T47D (cell line): ENCODE measurements around the gene TCF25.

Source experiments
- DNase-seq, 2 experiments: peaks; one replicate each; pipeline versions ENCODE4 v3.0.0 to v3.0.0-alpha.2; 2011 to 2012; ENCODE audit warnings: low read depth in 1 of 2, low spot score in 1 of 2
- JUND ChIP-seq: IDR thresholded peaks from 2 replicates; pipeline ENCODE4 v1.6.1; 2012; ENCODE audit warnings: low read depth
- in situ Hi-C: cut with HindIII; loops from 2 replicates; pipeline ENCODE4 v1.10.0; 2016; ENCODE audit warnings: low sequenced_read_pairs, low pct_unique_long_range_greater_than_20kb

TCF25 gene

DNA sequence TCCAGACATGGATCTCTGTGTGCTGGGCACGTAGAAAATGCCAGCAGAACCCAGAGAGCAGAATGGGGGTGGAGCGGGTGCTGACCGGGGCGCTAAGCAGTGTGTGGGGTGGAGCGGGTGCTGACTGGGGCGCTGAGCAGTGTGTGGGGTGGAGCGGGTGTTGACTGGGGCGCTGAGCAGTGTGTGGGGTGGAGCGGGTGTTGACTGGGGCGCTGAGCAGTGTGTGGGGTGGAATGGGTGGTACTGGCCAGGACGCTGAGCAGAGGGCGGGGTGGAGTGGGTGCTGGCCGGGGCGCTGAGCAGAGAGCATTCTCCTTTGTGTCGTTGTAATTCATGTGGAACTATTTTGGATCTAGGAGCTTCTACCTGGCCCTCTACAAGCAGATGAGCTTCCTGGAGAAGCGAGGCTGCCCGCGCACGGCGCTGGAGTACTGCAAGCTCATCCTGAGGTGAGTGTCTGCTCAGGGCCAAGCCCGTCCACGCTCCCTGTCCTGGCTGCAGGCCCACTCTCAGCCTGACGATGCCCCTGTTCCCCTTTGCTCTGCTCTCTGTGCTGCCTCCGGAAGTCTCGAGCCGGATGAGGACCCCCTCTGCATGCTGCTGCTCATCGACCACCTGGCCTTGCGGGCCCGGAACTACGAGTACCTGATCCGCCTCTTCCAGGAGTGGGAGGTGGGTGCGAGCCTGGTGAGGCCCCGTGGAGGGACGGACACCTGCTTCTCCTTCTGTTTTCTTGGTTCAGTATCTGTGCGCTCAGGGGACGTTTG is 25.0 kb downstream of the TCF25 start:
- in situ Hi-C loops = no loop called here
- TF ChIP-seq JUND = no peak

DNA sequence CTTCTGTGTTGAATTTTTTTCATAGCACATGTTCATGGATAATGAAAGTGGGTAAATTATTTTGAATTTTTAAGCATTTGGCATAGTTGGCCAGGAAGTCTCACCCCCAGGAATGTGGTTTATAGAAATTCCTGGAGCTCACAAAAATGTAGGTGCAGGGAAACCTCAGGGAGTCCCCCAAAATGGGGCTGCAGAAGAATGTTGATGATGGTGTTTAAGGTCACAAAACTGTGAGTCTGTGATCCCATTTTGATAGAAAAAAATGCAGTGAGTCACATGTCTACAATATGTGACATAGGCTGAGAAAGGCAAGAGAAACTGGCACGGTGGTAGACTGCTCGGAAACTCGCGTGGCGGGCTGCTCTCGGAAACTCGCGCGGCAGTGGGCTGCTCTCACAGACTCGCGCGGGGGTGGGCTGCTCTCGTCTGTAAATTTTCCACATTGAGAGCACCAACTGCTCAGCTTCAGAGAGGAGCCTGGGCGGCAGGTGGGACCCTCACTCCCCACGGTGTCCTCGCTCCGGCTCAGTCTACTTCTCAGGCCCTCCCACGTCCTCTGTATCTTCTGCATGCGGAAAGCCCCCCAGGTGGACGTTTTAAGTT is 26.6 kb downstream of the TCF25 start:
- no peak for TF ChIP-seq JUND
- no peak for DNase-seq
- in situ Hi-C loops = no loop called here

More for the DNA sequence above, 25.0 kb downstream of the TCF25 start:
- no peak for DNase-seq

DNA sequence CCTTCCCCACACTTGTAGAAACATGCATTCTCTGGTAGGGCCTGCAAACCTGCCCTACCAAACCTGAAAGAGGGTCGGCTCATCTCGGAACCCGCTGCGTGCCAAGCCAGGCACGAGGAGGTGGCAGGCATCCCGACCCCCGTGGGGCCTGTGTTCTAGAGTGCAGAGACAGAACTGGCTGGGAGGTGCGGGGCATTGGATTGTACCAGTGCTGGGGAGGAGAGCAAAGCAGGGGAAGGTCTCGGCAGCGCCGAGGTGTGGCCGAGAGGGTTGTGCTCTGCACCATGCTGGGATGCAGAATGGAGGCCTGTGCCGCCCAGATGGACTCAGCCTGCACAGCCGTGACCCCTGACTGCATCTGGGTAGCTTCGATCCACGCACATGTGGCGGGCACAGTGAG is 27.5 kb downstream of the TCF25 start:
- DNase-seq = no peak
- no peak for TF ChIP-seq JUND
- in situ Hi-C loops = no loop called here

DNA sequence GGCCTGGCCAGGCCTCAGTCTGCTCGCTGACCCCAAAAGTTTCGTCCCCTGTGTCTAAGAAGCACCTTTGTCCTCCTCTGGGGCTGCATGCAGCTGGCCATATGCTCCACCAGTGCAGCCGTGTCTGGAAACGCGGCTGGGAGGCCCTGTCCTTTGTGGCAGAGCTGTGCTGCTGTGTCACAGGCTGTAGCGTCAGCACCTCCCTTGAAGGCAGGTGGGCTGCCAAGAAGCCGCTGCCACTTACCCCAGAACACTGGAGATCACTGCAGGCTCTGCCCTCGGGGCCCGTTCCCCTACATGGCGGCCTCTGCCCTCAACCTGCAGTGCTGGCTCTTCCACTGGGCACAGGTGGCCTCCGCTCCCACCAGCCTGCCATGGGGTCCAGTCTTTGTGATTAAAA is 29.6 kb downstream of the TCF25 start:
- in situ Hi-C loops = no loop called here
- no peak for DNase-seq

DNA sequence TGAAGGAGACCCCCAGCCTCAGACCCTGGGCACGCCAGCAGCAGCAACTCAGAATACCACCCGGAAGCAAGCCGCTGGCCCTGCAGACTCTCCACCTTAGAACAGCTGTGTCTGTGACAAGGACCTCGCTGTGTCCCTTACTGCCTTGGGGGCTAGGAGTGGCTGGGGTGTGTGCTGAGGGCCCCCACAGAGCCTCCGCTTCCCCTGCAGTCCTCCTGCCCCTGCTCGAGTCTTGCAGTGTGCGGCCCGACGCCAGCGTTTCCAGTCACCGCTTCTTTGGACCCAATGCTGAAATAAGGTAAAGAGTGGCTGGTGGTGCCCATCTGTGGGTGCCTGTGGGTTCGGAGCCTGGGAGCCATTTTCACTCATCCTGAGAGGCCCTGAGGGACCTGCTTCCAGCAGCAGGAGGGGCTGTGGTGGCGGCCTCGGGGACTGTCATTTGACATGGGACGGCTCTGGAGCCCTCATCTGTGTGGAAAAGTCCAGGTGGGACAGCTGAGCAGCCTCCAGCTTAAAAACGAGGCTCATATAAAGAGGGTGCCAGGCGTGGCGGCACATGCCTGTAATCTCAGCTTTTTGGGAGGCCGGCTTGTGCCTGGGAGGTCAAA is 30.6 kb downstream of the TCF25 start:
- DNase-seq = no peak
- in situ Hi-C loops = no loop called here
- no peak for TF ChIP-seq JUND

More for the DNA sequence above, 29.6 kb downstream of the TCF25 start:
- TF ChIP-seq JUND = no peak

DNA sequence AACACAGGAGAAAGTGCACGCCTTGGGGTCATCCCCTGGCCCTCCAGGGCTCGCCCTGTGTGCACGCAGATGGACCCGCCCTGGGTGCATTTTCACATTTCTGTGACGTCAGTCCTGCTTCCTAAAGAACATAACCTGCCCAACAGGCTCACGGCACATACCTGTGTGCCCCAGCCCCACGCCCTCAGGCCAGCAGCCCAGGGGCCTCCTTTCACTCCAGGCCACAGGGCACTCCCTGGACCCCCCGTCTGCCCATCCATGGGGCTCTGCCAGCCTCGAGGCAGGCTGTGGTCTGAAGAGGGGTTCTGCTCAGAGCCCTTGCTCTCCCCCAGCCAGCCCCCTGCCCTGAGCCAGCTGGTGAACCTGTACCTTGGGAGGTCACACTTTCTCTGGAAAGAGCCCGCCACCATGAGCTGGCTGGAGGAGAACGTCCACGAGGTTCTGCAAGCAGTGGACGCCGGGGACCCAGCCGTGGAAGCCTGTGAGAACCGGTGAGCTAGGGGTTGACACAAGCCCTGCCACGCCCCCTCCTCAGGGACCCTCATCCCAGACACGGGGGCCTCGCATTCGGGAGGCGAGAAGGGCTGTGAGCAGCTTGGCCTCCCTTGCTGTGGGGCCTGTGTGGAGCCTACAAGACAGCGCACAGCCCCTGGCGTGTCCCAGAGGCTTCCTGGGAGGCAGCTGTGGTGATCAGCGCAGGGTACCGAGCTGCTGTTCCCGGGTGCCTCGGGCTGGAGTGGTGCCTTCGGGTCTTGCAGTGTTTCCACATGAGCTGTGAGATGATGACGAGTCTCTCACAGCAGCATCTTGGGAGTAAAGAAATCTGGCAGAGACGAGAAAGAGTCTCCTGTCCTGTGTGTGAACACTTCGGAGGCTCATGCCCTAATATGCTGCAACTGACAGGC is 31.5 kb downstream of the TCF25 start:
- no peak for DNase-seq
- no peak for TF ChIP-seq JUND
- in situ Hi-C loops = no loop called here

DNA sequence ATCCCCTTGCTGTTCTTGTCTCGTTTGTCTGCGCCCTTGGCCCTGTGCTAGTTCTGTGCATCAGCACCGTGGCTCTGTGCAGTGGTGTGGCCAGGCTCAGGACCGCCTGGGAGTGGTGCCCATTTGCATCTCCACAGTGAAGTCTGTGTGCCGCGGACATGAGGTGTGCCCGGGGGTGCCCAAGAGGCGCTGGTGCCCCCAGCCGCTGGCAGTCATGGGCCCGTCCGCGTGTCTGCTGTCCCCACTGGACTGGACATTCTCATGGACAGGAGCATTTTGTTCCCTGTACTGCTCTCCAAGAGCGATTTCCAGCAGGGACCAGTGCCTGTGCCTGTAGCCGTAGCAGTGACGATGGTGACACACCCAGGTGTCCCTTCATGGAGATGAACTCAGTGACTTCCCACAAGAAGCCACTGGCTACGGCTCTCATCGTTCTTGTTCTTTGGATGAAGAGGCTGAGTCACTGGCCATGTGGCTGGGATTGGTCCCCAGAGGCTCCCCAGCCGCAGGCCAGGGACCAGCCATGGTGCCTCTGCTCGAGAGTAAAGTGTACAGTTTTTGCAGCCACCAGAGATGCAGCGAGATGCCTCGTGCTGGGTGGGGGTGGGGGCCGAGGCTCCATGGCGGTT is 32.2 kb downstream of the TCF25 start:
- no peak for TF ChIP-seq JUND
- no peak for DNase-seq
- in situ Hi-C loops = no loop called here

DNA sequence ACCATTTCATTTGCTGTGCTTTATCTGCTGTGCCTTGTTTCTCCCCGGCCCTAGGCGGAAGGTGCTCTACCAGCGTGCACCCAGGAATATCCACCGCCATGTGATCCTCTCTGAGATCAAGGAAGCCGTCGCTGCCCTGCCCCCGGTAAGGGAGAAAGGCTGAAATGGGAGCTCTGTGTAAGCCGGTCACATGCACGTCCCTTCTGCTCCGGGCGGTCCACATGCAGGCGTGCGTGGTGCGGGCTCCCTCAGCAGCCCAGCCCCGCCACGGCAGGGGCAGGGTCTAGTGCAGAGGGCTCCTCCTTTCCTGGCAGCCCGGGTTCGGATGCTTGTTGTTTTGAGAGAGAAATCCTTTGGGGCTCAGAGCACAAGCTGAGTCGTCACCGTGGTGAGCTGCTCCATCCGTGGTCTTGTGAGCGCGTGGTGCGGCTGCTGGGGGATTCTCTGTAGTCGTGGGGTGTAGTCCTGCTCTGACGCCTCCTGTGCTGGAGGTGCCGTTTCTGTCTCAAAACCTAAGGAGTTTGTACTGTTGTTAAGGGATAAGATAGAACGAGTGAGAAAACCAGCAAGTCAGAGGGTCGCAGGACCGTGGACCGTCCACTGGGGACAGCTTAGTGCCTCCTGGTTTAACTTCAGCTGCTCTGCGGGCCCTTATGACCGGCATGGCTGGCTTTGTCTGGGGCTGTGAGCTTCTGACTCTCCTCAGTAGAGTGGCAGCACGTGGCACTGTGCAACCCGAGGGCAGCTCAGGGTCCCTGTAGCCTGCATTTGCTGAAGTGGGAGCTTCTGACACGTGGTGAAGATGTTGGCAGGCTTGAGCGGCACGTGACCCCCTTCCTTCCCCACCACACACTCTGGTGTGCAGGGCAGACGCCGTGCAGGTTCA is 33.0 kb downstream of the TCF25 start:
- in situ Hi-C loops = no loop called here
- no peak for DNase-seq

DNA sequence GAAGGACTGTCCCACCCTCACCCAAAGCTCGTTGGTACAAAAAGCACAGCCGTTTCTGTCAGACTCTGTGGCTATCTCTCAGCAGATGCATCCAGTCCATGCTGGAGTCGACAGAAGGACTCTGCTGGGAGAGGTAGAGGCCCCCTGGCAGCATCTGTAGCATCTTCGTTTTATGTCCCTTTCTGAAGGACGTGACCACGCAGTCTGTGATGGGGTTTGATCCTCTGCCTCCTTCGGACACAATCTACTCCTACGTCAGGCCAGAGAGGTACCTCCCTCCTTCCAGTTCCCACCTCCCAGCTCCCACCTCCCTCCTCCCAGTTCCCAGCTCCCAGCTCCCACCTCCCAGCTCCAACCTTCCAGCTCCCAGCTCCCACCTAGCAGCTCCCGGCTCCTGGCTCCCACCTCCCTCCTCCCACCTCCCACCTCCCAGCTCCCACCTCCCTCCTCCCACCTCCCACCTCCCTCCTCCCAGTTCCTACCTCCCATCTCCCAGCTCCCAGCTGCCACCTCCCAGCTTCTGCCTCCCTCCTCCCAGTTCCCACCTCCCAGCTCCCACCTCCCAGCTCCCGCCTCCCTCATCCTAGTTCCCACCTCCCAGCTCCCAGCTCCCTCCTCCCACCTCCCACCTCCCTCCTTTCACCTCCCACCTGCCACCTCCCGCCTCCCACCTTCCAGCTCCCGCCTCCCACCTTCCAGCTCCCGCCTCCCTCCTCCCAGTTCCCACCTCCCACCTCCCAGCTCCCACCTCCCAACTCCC is 33.8 kb downstream of the TCF25 start:
- no peak for TF ChIP-seq JUND
- DNase-seq = no peak
- in situ Hi-C loops = no loop called here

More for the DNA sequence above, 33.0 kb downstream of the TCF25 start:
- no peak for TF ChIP-seq JUND

DNA sequence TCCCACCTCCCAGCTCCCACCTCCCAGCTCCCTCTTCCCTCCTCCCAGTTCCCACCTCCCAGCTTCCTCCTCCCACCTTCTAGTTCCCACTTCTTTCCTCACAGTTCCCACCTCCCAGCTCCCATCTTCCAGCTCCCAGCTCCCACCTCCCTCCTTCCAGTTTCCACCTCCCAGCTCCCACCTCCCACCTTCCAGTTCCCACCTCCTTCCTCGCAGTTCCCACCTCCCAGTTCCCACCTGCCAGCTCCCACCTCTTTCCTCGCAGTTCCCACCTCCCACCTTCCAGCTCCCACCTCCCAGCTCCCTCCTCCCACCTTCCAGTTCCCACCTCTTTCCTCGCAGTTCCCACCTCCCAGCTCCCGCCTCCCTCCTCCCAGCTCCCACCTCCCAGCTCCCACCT is 34.8 kb downstream of the TCF25 start:
- no peak for DNase-seq
- in situ Hi-C loops = no loop called here
- TF ChIP-seq JUND = no peak
